Cardiac muscle cell (in vitro differentiated cells and primary cell): ENCODE data around the gene MRC2. TPM values are rescaled to one million over a fixed set of nuclear protein-coding genes. Genes with fewer than 3 reads are reported as not detected.

Experiments used
- DNase-seq, 2 donors: peaks; one replicate each; pipeline versions ENCODE4 v3.0.0 to v3.0.0-alpha.2; 2010 to 2017; ENCODE audit warnings: low read depth in 1 of 2, low spot score in 1 of 2
- H3K27ac ChIP-seq: fragments of 200-600 bp; sonication (generic); 2 replicates; pipeline ENCODE4 v1.5.1; 2016
- H3K27me3 ChIP-seq: fragments of 200-600 bp; sonication (generic); 2 replicates; pipeline ENCODE4 v1.6.0; 2016; ENCODE audit warnings: control low read depth
- H3K36me3 ChIP-seq: fragments of 200-600 bp; sonication (generic); 2 replicates; pipeline ENCODE4 v1.5.1; 2016; ENCODE audit warnings: control low read depth
- H3K4me1 ChIP-seq: fragments of 200-600 bp; sonication (generic); 2 replicates; pipeline ENCODE4 v1.8.1; 2017; ENCODE audit warnings: low read depth, mild to moderate bottlenecking, mixed run types
- H3K4me3 ChIP-seq: fragments of 200-600 bp; sonication (generic); 2 replicates; pipeline ENCODE4 v1.5.1; 2016; ENCODE audit warnings: mild to moderate bottlenecking
- H3K9me3 ChIP-seq: fragments of 200-600 bp; sonication (generic); 2 replicates; pipeline ENCODE4 v1.5.1; 2017; ENCODE audit warnings: low read depth, mild to moderate bottlenecking, control low read depth
- polyA plus RNA-seq: library from polyadenylated mRNA; unstranded; fragments of >200 nt; fragmentation: Nextera tagmentation; extraction: Ambion mirVana; gene quantifications from 2 replicates; pipeline ENCODE4 v1.2.1, GENCODE V29; 2016
- total RNA-seq: library from RNA; depleted of rRNA; stranded (reverse); fragments of >200 nt; gene quantifications from 2 replicates; pipeline ENCODE4 v1.2.3, GENCODE V29; 2016
- TF ChIP-seq, protein P1 (sequence below): IDR thresholded peaks from 2 replicates; pipeline ENCODE4 v1.5.1; 2012; ENCODE audit warnings: low read depth, mild to moderate bottlenecking, low read length

Gene MRC2
- total and polyA plus RNA-seq, 2 experiments from 2014 or later: 53.1 to 136 TPM

DNA sequence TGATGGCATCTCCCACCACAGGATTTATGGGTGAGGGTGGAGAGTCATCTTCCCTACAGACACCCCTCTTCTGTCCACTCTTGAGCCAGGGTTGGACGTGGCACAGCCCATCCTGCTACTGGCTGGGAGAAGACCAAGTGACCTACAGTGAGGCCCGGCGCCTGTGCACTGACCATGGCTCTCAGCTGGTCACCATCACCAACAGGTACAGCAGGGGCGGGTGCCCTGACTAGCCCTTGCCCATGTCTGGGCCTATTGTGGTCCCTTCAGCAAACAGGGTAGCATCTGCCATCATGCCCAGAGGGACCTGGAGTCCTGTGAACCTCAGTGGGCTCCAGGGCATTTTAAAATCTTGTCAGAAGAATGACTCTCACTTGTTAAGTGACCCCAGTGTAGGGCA, 48.2 kb downstream of the MRC2 start:
- no peak for DNase-seq

DNA sequence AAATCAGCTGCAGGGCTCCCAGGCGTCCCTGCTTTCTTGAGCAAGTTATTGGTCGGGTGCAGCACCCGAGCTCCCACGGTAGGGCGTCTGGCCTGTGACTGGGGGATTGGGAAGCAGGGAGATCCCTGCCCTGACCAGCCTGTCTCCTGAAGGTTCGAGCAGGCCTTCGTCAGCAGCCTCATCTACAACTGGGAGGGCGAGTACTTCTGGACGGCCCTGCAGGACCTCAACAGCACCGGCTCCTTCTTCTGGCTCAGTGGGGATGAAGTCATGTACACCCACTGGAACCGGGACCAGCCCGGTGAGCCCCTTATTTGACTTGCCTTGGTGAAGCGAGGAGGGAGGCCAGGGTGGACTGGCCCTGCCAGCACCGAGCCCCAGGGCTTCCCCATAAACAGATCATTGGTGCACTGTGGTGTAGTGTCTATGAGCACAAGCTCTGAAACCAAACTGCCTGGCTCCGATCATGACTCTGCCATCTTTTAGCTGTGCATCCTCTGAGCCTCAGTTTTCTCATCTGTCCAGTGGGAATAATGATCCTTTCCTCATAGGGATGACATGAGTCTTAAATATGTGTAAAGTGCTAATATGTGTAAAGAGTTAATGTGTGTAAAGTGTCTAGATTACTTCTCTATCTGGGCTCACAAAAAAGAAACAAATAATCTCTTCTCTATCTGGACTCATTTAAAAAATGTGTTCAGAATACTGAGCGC, 48.9 kb downstream of the MRC2 start:
- no peak overlapping the region for H3K27ac ChIP-seq
- no peaks in the 10 kb centered on the region for H3K4me1 ChIP-seq
- no peak for DNase-seq
- H3K9me3 ChIP-seq: no peaks in the 10 kb centered on the region
- no peak overlapping the region for H3K4me3 ChIP-seq
- no peaks in the 10 kb centered on the region for H3K27me3 ChIP-seq
- TF ChIP-seq, protein P1, sequence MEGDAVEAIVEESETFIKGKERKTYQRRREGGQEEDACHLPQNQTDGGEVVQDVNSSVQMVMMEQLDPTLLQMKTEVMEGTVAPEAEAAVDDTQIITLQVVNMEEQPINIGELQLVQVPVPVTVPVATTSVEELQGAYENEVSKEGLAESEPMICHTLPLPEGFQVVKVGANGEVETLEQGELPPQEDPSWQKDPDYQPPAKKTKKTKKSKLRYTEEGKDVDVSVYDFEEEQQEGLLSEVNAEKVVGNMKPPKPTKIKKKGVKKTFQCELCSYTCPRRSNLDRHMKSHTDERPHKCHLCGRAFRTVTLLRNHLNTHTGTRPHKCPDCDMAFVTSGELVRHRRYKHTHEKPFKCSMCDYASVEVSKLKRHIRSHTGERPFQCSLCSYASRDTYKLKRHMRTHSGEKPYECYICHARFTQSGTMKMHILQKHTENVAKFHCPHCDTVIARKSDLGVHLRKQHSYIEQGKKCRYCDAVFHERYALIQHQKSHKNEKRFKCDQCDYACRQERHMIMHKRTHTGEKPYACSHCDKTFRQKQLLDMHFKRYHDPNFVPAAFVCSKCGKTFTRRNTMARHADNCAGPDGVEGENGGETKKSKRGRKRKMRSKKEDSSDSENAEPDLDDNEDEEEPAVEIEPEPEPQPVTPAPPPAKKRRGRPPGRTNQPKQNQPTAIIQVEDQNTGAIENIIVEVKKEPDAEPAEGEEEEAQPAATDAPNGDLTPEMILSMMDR: no peak
- H3K36me3 ChIP-seq: peaks cover 7% of the 10 kb centered on the region

More for the DNA sequence above, 48.2 kb downstream of the MRC2 start:
- TF ChIP-seq, protein P1: no peak
- Histone ChIP-seq H3K9me3 (no peaks in the 10 kb centered on the region), H3K4me1 (no peaks in the 10 kb centered on the region), H3K27me3 (no peaks in the 10 kb centered on the region), H3K4me3 (no peak overlapping the region), H3K36me3 (peaks cover 4% of the 10 kb centered on the region), H3K27ac (no peak overlapping the region)

DNA sequence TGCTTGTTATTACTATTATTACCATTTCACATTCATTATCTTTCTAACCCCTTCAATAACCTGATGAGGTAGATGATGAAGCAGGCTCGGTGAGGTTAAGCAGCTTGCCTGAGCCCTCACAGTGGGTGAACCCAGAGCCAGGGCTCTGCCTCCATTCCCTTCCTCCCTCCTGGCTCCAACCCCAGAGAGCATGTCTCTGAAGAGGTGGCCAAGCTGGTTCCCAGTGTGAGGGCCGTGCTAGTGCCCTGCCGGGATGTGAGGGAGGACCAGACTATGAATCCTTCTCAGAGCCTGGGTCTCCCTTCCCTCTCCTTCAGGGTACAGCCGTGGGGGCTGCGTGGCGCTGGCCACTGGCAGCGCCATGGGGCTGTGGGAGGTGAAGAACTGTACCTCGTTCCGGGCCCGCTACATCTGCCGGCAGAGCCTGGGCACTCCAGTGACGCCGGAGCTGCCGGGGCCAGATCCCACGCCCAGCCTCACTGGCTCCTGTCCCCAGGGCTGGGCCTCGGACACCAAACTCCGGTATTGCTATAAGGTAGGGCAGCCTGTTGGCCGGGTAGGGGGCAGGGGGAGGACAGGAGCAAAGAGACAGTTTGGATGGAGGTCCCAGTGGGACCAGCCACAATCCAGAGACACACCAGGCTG, 49.6 kb downstream of the MRC2 start:
- peaks cover 7% of the 10 kb centered on the region for H3K36me3 ChIP-seq
- no peak for DNase-seq
- H3K27ac ChIP-seq: no peak overlapping the region
- no peaks in the 10 kb centered on the region for H3K27me3 ChIP-seq
- no peak overlapping the region for H3K4me3 ChIP-seq
- TF ChIP-seq, protein P1: no peak
- H3K9me3 ChIP-seq: no peaks in the 10 kb centered on the region
- no peaks in the 10 kb centered on the region for H3K4me1 ChIP-seq

DNA sequence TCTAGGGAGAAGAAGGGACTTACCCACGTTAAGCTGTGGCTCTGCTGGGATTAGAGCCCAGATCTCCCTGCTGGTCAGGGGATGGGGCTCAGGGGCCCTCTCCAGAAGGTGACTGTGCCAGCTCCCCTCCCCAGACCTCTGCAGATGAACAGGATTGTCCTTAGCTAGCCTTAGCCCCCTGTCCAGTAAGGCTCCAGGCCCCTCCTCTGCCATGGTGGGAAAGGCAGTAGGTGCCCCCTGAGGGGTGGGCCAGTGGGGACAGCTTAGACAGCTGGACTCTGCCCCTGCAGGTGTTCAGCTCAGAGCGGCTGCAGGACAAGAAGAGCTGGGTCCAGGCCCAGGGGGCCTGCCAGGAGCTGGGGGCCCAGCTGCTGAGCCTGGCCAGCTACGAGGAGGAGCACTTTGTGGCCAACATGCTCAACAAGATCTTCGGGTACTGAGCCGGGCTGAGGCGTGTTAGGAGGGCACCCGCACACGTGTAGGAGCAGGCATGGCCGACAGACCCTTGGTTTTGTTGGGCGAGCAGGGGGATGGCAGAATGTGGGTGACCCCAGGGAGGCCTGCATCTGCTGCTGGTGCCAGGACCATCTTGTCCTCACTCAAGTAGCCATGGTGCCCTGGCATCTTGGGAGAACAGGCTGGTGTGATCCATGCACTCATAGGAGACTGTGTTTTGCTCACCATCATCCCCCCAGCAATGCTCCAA, 50.9 kb downstream of the MRC2 start:
- DNase-seq: no peak
- Histone ChIP-seq H3K4me1 (no peaks in the 10 kb centered on the region), H3K4me3 (no peak overlapping the region), H3K27ac (no peak overlapping the region), H3K36me3 (peaks cover 7% of the 10 kb centered on the region), H3K27me3 (no peaks in the 10 kb centered on the region), H3K9me3 (no peaks in the 10 kb centered on the region)
- TF ChIP-seq, protein P1: no peak

DNA sequence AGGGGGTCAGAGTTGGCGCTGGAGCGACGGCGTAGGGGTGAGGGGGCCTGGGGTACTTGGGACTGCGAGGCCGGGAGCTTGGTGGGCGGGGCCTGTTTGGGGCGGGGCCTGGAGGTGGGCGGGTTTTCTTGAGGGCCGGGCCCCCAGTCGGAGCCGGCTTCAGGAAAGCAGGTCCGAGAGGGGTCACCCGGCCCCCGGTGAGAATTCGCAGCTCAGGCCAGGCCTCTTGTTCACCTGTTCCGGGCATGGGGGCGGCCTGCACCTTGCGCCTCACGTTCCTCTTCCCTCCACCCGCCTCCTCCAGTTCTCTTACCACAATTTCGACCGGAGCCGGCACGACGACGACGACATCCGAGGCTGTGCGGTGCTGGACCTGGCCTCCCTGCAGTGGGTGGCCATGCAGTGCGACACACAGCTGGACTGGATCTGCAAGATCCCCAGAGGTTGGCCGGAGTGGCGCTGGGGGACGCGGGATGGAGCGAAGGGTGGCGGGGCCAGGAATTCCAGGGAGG, 52.5 kb downstream of the MRC2 start:
- DNase-seq: no peak
- Histone ChIP-seq H3K9me3 (no peaks in the 10 kb centered on the region), H3K4me3 (no peak overlapping the region), H3K4me1 (no peaks in the 10 kb centered on the region), H3K27me3 (no peaks in the 10 kb centered on the region), H3K36me3 (peaks cover 16% of the 10 kb centered on the region), H3K27ac (no peak overlapping the region)
- TF ChIP-seq, protein P1: no peak
